SK-N-MC (cell line): ENCODE data around the gene LCORL.

Source experiments
- EZH2 ChIP-seq: fragments of 200-600 bp; sonication (generic); IDR thresholded peaks from one replicate; pipeline ENCODE4 v1.6.1; 2017; ENCODE audit warnings: antibody characterized with exemption
- POLR2AphosphoS5 ChIP-seq: IDR thresholded peaks from 2 replicates; pipeline ENCODE4 v1.6.1; 2012; ENCODE audit warnings: mild to moderate bottlenecking, low read depth, low read length, borderline replicate concordance

DNA sequence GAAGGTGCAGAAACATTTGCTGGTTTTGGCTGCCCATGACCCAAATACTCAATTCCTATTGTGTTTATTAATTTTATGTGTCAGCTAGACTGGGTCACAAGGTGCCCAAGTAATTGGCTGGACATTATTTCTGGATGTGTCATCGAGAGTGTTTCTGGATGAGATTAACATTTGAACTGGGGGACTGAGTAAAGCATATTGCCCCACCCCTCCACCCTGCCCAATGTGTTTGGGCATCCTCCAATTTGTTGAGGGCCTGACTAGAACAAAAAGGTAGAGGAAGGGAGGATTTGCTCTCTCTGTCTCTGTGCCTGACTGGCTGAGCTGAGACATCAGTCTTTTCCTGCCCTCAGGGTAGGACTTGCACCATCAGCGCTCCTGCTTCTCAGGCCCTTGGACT lies 29.7 kb upstream of the LCORL start:
- TF ChIP-seq EZH2, result no peak
- no peak for TF ChIP-seq POLR2AphosphoS5
